ENCODE results near the gene SMURF1.

SMURF1 gene

GRCh38 chr7:99129001-99129400 lies 14.9 kb downstream of the SMURF1 start:
- no peak overlapping the region for H3K27ac ChIP-seq
- POLR2A ChIA-PET (ENCODE audit: low non-redundant PET): no interaction called here
- CTCF ChIA-PET: interaction anchor here (0.6 kb wide), 2 partner anchors 80 to 88 kb away, joined by 3 read pairs; no protein-coding TSS in a partner anchor

GRCh38 chr7:99128076-99128950 lies 15.6 kb downstream of the SMURF1 start:
- TF ChIP-seq CTCF (conservative IDR thresholded peaks at IDR 0.05; ENCODE audit: low read depth): no peak
- POLR2A ChIA-PET (ENCODE audit: low non-redundant PET): no interaction called here
- CTCF ChIA-PET: interaction anchor here (1.1 kb wide), 1 partner anchor 8 kb away, joined by 4 read pairs; no protein-coding TSS in a partner anchor
- no peak for DNase-seq (ENCODE audit: low spot score)
- H3K27ac ChIP-seq: no peak overlapping the region

More at GRCh38 chr7:99129001-99129400, 14.9 kb downstream of the SMURF1 start:
- no peak for DNase-seq (ENCODE audit: low spot score)
- TF ChIP-seq CTCF (conservative IDR thresholded peaks at IDR 0.05; ENCODE audit: low read depth): no peak

- no peak for TF ChIP-seq CTCF (conservative IDR thresholded peaks at IDR 0.05; ENCODE audit: low read depth)
- H3K27ac ChIP-seq: no peak overlapping the region
- POLR2A ChIA-PET (ENCODE audit: low non-redundant PET): no interaction called here
- CTCF ChIA-PET: interaction anchor here (1.1 kb wide), 1 partner anchor 8 kb away, joined by 4 read pairs; no protein-coding TSS in a partner anchor
- DNase-seq (ENCODE audit: low spot score): no peak
Observed at GRCh38 chr7:99127636-99128035, 16.3 kb downstream of the SMURF1 start.

- POLR2A ChIA-PET (ENCODE audit: low non-redundant PET): no interaction called here
- CTCF ChIA-PET: interaction anchor here (0.6 to 1.1 kb wide), 2 partner anchors 9 to 54 kb away, joined by 3 to 4 read pairs; no protein-coding TSS in a partner anchor
- 0 out of 2 replicates have a peak overlapping the region, but pooled peaks have one; percentile 9 for H3K27ac ChIP-seq
- no peak for DNase-seq (ENCODE audit: low spot score)
- TF ChIP-seq CTCF (conservative IDR thresholded peaks at IDR 0.05; ENCODE audit: low read depth): no peak
Observed at GRCh38 chr7:99126921-99127553, 16.9 kb downstream of the SMURF1 start.

- no peak for DNase-seq (ENCODE audit: low spot score)
- ChIA-PET POLR2A (ENCODE audit: low non-redundant PET) (no interaction called here), CTCF (no interaction called here)
- no peak for TF ChIP-seq CTCF (conservative IDR thresholded peaks at IDR 0.05; ENCODE audit: low read depth)
- peak overlapping the region; percentile 29; the same call in 1 of the 2 replicates for H3K27ac ChIP-seq
Observed at GRCh38 chr7:99125505-99125865, 18.4 kb downstream of the SMURF1 start.

- ChIA-PET POLR2A (ENCODE audit: low non-redundant PET) (no interaction called here), CTCF (no interaction called here)
- no peak for TF ChIP-seq CTCF (conservative IDR thresholded peaks at IDR 0.05; ENCODE audit: low read depth)
- peak overlapping the region; percentile 29; the same call in 1 of the 2 replicates for H3K27ac ChIP-seq
- DNase-seq (ENCODE audit: low spot score): no peak
Observed at GRCh38 chr7:99124751-99125504, 19.0 kb downstream of the SMURF1 start.
